NAMALWA (cell line): ENCODE measurements around the gene SYCE1L.
A peak's percentile ranks its signal among the peaks of the same experiment; 100 is the strongest.
"Not testable (repeated sequence)": the region's sequence is repeated elsewhere in the genome, so short reads cannot be mapped to it uniquely, and the experiment has no call there.

Source experiments
- DNase-seq: peaks from one replicate; pipeline ENCODE4 v3.0.0-alpha.2; 2015; ENCODE audit warnings: low spot score

SYCE1L gene

DNA sequence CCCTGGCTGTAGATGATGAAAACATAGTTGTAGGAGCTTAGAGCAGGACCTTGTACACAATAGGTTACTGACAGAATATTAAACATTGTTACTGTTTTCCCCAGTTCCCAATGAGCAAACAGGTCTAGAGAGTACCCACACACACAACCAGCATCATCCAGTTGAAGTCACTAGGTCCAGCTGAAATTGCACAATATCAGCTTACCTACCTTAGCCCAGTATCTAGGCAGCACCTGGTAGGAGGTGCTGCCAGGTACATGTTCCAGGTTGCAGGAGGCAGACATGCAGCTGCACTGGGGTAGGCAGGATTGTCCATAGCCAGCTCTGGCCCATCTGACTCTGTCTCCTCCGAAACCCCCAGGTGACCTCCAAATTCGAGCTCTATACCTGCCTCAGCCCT, 1.5 kb upstream of the SYCE1L start:
- DNase-seq: no peak

DNA sequence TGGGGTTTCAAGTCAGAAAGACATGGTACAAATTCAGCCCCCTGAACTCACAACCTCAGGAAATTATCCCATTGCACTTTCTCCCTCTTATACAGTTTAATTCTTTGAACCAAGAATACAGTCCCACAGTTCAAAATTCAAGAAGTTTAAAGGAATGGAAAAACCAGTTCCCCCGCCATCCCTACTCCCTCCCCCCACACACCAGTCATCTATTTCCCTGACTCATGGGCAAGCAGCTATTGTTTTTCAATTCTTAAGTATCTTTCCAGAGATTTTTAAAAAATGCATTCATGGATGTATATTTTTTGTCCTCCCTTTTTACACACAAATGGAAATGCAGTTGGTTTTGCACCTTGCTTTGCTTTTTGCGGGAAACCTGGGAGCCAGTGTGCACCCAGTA, 7.3 kb downstream of the SYCE1L start:
- DNase-seq: no peak

DNA sequence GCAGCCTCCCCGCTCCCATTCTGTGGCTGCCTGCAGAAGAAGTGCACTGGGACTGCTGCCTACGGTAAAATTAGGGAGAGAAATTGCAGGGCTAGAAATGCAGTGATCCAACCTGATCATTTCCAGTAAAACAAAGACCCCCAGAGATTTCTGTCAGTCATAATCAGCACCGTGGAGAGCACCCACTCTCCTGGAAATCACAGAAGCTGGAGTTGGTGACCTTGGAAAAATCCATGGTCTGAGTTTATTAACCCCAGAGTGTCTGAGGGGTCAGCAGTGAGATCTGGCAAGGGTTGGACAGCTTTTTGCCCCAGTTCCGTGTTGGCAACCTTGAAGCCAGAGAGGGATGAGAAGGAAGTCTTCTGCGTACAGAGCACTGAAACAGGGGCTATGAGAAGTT, 7.8 kb downstream of the SYCE1L start:
- no peak for DNase-seq

DNA sequence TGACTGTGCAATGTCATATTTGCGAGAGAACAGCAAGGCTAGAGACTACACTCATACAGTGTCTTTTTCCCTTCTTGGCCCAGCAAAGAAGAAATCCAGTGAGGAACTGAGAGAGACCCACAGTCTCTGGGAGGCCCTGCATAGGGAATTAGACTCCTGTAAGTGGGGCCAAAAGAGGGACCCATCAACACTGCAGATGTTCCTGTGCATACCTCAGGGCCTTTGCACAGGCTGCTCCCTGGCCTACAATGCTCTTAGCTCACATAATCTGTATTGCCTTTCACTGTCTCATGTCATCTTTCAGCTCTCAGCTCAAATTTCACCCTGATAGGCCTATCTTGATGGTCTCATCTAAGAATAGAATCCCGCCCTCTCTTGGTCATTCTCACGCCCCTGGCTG, 9.2 kb downstream of the SYCE1L start:
- no peak for DNase-seq

DNA sequence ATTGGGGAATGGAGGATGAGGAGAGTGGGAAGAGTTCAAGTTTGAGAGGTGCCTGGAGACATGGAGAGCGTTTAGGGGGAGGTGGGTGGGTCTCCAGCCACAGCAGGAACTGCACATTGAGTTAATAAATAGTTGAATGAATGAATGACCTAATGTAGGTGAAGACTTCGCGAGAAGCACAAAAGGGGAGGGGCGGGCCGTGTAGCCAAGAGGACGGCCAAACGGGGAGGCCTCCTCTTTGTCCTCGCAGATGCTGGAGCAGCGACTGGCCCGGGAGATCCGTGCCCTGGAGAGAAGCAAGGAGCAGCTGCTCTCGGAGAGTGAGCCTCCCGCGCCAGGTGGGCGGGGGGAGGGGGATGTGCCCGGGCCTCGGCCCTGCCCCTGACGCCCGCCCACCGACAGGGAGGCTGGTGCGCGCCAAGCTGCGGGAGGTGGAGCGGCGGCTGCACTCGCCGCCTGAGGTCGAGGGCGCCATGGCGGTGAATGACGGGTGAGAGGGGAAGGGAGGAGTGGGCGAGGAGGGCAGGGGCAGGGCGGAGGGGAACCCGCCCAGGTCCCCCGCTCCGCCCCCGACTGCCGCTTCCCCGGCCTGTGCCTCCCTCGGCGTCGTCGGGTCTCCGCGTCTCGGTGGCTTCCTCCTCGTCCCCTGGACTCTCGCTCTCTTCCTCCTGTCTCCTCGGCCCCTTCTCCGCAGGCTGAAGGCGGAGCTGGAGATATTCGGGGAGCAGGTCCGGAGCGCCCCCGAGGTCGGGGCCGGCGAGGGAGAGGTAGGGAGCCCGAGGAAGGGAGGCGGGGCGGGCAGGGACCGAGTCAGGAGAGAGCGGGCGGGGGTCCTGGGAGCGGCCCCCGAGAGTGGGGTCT, 12.9 kb downstream of the SYCE1L start:
- DNase-seq: peak; percentile 89

DNA sequence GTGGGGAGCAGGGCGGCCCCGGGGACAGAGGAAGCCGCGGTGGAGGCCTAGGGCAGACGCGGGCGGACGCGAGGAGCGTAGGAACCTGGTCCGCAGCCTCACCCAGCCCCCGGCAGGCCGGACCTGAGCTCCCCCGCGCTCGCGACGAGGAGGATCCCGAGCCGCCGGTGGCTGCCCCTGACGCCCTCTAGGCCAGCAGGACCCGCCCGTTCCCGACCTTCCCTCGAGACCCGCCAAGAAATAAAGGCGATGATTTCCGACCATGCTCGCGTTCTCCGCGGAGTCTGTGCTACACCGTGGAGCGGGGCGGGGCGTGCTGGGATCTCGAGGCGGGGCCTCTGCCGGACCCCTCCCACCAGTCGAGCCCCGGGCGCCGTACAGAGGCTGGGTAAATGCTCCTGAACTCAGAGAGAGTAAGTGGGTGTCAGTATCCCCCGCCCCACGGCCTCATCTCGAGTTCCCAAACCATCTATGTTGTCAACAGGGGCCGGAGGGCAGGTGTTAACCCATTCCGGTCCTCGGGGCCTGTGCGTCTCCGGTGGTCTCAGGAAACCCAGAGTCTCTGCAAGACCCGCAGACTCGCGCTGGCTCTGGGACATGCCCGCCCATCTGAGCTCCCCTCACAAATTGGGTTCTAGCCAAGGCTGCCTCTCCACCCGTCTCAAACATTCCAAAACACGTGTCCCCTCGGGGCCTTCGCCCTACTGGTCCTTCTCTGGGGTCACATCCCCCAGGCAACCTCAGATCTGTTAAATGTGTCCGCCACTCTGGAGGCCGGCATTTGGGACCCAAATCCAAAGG, 13.7 kb downstream of the SYCE1L start:
- DNase-seq: peak; percentile 76

DNA sequence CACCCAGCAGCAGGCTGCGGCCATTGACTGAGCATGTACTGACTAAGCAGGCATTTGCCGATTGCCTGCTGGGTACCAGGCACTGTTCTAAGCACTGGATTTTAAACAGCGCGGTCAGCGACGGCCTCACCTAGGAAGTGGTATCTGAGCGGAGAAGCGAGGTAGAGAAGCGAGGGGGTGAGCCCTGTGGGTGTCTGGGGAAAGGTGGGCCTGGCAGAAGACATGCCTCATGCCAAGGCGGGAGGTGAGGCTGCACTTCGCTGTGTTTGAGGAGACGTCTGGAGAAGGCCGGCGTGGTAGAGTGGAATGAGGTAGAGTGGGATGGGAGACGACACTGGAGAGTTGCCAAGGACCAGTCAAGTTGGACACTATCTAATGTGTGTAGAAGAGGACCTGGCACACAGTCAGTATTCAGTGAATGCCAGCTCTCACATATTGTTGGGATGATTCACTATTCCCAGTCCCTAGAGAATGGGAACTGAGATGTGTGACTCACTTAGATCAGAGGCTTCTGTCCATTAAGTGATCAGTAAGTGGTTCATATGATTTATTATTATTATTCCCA, 14.4 kb downstream of the SYCE1L start:
- no peak for DNase-seq

DNA sequence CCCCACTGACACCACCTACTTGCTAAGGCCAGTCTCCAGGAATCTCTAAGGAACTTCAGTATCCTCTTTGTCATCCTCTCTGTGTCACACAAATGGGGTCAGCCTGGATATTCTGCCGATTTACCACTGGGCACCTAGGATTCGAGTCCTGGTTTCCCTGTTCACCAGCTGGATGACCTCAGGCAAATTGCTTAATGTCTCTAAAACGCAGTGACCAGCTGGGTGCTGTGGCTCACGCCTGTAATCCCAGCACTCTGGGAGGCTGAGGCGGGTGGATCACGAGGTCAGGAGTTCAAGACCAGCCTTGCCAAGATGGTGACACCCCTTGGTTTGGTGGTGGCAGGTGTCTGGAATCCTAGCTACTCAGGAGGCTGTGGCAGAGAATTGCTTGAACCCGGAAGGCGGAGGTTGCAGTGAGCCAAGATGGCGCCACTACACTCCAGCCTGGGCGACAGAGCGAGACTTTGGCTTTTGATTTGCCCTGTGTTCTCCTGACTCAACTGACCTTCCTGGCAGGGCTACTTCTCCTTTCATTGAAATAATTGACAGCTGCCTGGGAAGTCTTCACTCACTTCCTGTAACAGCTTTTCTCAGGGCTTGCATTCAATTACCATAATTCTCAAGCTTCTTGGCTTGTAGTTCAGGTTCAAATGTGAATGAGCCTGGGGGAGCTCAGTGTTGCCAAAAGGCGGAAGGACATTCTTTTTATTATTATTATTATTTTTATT, 15.4 kb downstream of the SYCE1L start:
- DNase-seq: peak; percentile 27

DNA sequence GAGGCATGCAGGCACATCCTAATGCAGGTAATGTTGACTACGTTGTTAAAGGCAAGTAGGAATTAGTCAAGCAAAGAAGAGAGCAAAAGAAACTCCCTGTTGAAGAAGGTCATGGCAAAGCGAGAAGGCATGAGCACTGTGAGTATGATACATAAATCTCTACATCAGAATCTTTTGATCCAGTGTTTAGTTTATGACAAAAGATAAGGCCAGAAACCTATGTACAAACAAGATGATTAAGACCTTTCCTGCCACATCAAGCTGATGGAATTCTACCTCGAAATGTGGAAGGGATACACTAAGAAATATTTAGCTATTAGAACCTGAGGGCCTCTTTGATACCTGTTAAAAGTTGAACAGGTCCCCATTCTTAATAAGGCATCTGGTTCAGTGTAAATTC, 20.2 kb downstream of the SYCE1L start:
- no peak for DNase-seq

DNA sequence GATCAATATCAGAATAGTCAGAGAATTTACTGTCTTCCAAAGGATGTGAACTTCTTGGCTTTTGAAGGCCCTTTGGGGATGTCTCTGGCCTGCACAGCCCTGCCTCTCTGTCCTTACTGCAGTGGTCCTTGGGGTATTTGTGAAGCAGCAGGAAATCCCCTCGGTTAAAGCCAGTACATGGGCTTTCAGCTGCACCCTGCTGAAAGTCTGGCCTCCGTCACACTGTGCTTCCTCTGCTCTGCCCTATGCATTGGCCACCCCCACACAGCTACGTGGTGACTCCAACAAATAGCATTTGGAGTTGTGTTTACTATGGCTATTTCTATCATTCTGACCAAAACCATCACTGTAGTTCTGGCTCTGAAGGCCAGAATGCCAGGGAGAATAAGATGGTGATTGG, 21.2 kb downstream of the SYCE1L start:
- no peak for DNase-seq

DNA sequence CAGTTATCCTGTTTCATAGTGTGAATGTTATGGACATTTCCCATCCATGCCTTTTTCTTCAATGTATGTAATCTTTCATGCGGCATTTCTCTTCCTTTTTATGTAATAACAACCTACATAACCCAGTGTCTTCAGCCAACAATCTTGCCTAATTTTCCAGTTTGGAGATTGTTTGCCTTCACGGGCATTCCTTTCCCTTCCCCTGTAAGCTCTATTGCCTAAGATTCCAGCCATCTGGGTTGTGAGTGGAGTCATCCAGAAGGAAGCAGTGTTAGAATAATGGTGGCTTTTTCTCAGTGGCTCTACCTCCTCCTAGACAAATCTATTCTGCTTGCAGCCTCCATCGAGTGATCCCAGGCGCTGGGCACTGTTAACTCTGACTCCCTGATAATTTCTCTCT, 22.3 kb downstream of the SYCE1L start:
- DNase-seq: no peak

DNA sequence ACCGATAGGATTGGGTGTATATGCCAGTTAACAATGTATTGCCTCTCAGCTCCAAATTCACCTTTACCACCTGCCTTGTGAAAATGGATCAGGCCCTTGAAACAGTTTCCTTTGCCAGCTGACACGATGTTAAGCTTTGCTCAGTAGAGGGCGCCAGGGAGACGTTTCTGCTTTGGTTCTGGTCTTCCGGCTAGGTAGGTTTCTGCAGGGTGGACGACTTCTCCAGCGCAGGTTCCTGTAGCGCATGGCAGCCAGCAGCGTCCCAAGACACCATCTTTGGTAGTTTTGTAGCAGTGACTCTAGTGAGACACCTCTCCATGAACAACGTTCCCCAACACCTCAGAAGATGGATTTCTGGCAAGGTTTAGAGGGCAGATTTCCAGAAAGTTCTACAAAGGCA, 24.0 kb downstream of the SYCE1L start:
- DNase-seq: peak; percentile 66

DNA sequence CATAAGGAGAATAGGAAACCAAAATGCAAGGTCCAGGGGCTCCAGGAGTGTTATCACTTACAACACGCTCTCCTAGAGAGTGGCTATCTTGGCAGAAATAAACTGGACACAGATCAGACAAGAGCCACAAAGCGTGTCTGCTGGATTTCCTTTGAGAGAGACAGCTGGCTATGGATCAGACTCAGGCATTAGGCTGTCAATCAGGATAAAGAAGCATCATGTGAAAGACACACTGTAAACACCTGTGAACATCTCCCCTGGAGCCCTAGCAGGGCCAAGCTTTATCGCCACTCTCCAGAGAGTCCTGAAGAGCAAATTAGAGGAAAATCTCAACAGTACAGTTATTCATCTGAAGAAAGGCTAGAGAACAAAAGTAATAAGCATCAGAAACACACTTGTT, 26.0 kb downstream of the SYCE1L start:
- no peak for DNase-seq

DNA sequence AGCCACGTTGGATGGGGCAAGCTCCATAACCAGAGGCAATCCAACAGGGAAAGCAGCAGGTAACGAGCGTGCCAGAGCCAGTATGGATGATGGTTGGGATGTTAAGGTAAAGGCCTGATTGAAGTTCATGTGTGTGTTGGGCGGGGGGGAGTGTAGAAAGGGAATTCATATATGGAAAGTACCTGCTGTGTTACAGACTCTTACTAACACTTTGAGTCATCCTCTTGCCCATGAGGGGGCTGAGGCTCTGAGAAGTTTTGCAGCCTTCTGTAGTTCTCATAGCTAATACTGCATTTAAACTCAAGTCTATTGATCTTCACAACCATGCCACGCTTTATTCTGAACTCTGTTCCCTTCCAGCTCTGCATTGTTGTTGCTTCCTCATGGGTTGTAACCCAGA, 28.5 kb downstream of the SYCE1L start:
- DNase-seq: no peak

DNA sequence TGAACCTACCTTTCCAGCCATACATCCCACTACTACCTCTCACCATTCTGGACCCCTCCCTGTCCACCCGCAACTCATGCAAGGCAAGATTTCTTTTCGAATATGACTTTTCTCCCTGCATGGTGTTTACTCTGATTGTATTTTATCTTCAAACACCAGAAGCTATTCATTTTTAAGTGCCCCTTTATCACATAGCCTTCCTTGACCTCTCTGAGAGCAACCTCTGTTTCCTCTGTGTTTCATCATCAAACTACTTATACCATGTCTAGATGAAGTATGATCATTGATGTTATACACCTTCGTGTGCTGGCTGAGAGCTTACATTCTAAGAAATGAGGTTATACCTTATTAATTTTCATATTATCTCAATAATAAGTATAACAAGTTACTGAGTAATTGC, 31.8 kb downstream of the SYCE1L start:
- DNase-seq: no peak

DNA sequence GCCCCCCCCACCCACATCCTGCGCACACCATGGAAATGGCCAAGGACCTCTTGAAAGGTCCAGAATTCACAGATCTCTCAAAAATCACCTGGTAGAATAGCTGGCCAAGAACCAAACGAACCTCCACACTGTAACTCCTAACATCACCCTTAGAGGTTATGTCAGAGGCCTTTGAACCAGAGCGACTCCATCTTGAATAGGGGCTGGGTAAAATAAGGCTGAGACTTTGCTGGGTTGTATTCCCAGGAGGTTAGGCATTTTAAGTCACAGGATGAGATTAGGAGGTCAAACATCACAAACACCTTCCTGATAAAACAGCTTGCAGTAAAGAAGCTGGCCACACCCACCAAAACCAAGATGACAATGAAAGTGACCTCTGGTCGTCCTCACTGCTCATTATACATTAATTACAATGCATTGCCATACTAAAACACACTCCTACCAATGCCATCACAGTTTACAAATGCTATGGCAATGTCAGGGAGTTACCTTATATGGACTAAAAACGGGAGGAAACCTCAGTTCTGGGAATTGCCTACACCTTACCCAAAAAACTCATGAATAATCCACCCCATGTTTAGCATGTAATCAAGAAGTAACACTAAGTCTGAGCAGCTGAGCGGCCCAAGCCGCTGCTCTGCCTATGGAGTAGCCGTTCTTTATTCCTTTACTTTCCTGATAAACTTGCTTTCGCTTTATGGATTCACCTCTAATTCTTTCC, 34.8 kb downstream of the SYCE1L start:
- no peak for DNase-seq

DNA sequence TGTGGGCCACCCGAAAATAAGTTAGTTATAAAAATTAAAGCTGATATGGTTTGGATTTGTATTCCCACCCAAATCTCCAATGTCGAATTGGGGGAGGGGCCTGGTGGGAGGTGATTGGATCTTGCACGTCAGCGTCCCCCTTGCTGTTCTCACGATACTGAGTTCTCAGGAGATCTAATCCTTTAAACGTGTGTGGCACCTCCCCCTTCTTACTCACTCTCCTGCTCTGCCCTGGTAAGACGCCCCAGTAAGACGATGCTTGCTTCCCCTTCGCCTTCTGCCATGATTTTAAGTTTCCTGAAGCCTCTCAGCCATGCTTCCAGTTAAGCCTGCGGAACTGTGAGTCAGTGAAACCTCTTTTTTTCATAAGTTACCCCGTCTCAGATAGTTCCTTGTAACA, 35.4 kb downstream of the SYCE1L start:
- DNase-seq: no peak

DNA sequence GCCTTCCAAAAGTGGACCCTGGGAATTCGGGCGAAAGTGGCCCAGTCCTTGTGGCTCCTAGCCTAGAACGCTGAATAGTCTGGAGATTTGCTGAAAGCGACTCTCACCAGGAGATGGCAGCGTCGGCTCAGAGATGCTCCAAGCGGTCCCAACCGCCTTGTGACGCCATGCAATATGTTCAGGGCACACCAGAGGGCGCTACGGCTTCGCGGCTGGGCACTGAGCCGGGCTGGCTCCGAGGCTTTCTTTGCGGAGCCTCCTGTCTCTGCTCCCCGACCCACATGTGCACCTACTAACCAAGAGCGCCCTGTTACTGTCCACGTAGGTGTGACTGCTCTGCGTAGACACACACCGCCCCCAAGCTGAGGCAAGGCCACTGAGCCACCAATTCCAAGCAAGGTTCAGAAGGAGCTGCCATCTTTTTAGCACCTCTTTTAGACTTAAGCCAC, 36.9 kb downstream of the SYCE1L start:
- DNase-seq: peak; percentile 91

DNA sequence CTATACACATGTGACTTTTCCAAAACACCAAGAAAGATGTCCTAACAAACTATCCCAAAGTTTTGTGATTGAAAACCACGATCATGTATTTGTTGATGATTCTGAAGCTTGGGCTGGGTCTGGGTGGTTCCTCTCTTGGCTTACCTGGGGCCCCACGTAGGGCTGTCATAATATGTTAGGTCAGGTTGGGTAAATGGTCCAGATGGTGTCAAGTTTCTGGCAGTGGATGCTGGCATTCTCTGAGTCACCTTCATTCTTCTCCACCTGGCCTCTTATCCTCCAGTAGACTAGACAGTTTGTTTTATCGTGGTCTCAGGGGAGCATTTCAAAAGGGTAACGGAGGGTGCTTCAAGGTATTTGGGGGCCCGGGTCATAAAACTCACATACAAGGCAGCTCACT, 39.4 kb downstream of the SYCE1L start:
- no peak for DNase-seq

DNA sequence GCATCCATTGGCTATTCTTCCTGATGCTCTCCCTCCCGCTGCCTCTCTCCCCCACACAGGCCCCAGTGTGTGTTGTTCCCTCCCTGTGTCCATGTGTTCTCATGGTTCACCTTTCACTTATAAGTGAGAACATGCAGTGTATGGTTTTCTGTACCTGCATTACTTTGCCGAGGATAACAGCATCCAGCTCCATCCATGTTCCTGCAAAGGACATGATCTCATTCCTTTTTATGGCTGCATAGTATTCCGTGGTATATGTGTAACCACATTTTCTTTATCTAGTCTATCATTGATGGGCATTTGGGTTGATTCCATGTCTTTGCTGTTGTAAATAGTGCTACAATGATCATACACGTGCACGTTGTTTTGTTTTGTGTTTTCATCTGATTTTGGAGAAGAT, 43.3 kb downstream of the SYCE1L start:
- not testable (repeated sequence) for DNase-seq

DNA sequence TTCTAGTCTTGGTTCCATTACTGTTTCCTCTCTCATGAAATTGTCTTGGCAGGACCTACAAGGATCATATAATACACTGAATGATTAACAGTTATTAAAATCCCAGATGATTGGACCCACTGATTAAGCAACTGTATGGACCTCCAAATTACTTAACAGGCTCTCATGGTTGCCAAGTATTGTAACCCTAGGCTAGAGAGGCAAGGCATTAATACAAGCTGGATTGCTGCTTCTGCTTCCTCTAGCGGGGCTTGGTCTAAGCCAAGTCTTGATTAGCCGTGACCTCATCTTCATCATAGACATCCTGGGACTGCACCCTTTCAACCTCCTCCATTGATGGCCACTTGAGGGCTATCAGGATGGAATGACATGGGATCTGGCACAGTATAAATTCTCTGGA, 46.9 kb downstream of the SYCE1L start:
- DNase-seq: no peak

DNA sequence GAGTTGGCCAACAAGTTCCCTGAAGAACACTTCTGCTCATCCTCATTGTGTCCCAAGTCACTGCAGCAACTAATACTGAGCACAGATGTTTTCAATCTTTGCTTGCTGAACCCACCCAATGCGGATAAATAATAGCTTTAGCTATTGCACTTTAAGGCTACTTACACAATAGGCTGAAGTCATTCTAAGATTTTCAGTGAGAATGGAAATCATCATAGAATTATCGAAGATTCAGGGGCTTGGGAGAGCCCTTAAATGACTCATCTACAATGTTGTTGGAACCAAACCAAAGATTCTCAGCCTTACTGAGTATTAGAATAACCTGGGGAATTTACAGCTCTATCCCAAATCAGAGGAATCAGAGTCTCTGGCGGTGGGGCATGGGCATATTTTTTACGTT, 51.2 kb downstream of the SYCE1L start:
- no peak for DNase-seq
